HepG2 (cell line): ENCODE data around the gene CACNA1C. TPM values are rescaled to one million over a fixed set of nuclear protein-coding genes. Genes with fewer than 3 reads are reported as not detected.

Experiments
- ATAC-seq: fragments of 200-7000 bp; cut with Tn5 transposase; 3 replicates; pipeline ENCODE4 v1.9.1; 2020; ENCODE audit warnings: mild to moderate bottlenecking, moderate library complexity
- BruUV-seq: library from RNA; stranded (reverse); fragments of 400-500 nt; replicated peaks from 2 replicates; lab custom pipeline; 2021; lab: Mats Ljungman, UMichigan
- CTCF ChIA-PET: fragments of 300-600 bp; formaldehyde crosslinking; extraction: SDS; loops from one replicate; lab custom pipeline; 2021; ENCODE audit warnings: low total read pairs, inconsistent platforms, low intra/inter-chr PET ratio; lab: Yijun Ruan, JAX
- POLR2A ChIA-PET: fragments of 350-600 bp; sonication (Branson Sonifier 250); formaldehyde crosslinking; loops from one replicate; lab custom pipeline; 2020; ENCODE audit warnings: antibody characterized with exemption, inconsistent platforms; lab: Yijun Ruan, JAX
- DNase-seq: peaks from one replicate; pipeline ENCODE4 v3.0.0-alpha.2; 2015; ENCODE audit warnings: low spot score
- FAIRE-seq: peaks from 3 replicates; lab custom pipeline; 2011; peaks lifted over from hg19 to GRCh38; lab: Jason Lieb, UNC
- H2AFZ ChIP-seq: one replicate; pipeline ENCODE4 v1.6.1; 2011; ENCODE audit warnings: low read length, inconsistent platforms
- H3K27ac ChIP-seq: fragments of 300-600 bp; 3 replicates; pipeline ENCODE4 v1.8.0; 2011; ENCODE audit warnings: mixed run types, mild to moderate bottlenecking, mixed read lengths, low read length, inconsistent platforms; ENCODE audit not compliant: insufficient read depth; ENCODE audit errors: extremely low read length
- H3K27me3 ChIP-seq, 2 experiments: fragments of 200-600 bp in 1 of 2; 2 replicates in 1 of 2; 3 replicates in 1 of 2; pipeline versions ENCODE4 v1.6.0 to v1.8.0; 2011; ENCODE audit warnings: low read length in 2 of 2, mild to moderate bottlenecking in 2 of 2, moderate library complexity in 2 of 2, inconsistent platforms in 1 of 2; ENCODE audit not compliant: insufficient read depth in 2 of 2, control insufficient read depth in 1 of 2
- H3K36me3 ChIP-seq, 2 experiments: fragments of 200-600 bp in 1 of 2; replicated peaks in 1 of 2; 2 replicates in 1 of 2; 3 replicates in 1 of 2; pipeline versions ENCODE4 v1.5.1 to v1.8.0; 2011; ENCODE audit warnings: low read length in 2 of 2, inconsistent platforms in 1 of 2; ENCODE audit not compliant: insufficient read depth in 2 of 2, control insufficient read depth in 1 of 2
- H3K4me1 ChIP-seq: 2 replicates; pipeline ENCODE4 v1.5.1; 2012; ENCODE audit warnings: low read length, inconsistent platforms; ENCODE audit not compliant: insufficient read depth
- H3K4me2 ChIP-seq: 2 replicates; pipeline ENCODE4 v1.6.0; 2011; ENCODE audit warnings: low read depth, low read length, inconsistent platforms
- H3K4me3 ChIP-seq, 3 experiments: fragments of 200-600 bp in 1 of 3; sonication (generic), shearing (Covaris generic) in 1 of 3; replicated peaks in 1 of 3; 2 replicates each; pipeline ENCODE4 v1.5.1; 2011 to 2016; ENCODE audit warnings: low read length in 3 of 3, inconsistent platforms in 2 of 3, low read depth in 2 of 3, mild to moderate bottlenecking in 2 of 3, control low read depth in 1 of 3, mixed read lengths in 1 of 3; ENCODE audit not compliant: insufficient read depth in 1 of 3
- H3K79me2 ChIP-seq: one replicate; pipeline ENCODE4 v1.6.1; 2011; ENCODE audit warnings: low read length, inconsistent platforms; ENCODE audit not compliant: insufficient read depth
- H3K9ac ChIP-seq: 2 replicates; pipeline ENCODE4 v1.6.0; 2011; ENCODE audit warnings: mild to moderate bottlenecking, low read depth, low read length, inconsistent platforms; ENCODE audit not compliant: insufficient read depth
- H3K9me3 ChIP-seq: 2 replicates; pipeline ENCODE4 v1.5.1; 2012; ENCODE audit warnings: mild to moderate bottlenecking, low read length
- H4K20me1 ChIP-seq: 2 replicates; pipeline ENCODE4 v1.6.0; 2011; ENCODE audit warnings: inconsistent platforms, mild to moderate bottlenecking, low read length, moderate library complexity; ENCODE audit not compliant: insufficient read depth
- CENPT ChIP-seq: sonication (generic); formaldehyde crosslinking; IDR thresholded peaks from 2 replicates; pipeline ENCODE4 v1.8.0; 2022; ENCODE audit warnings: low read depth, mild to moderate bottlenecking, moderate library complexity, missing genetic modification reagents
- ETV5 ChIP-seq: IDR thresholded peaks from 2 replicates; pipeline ENCODE4 v1.6.1; 2018; ENCODE audit warnings: missing biosample characterization, missing genetic modification reagents, inconsistent platforms, borderline replicate concordance
- FOXA3 ChIP-seq: IDR thresholded peaks from 2 replicates; pipeline ENCODE4 v1.6.1; 2016; ENCODE audit warnings: missing genetic modification reagents, missing compliant biosample characterization
- GMEB1 ChIP-seq: sonication (generic); formaldehyde crosslinking; IDR thresholded peaks from 2 replicates; pipeline ENCODE4 v1.5.1; 2020; ENCODE audit warnings: missing genetic modification reagents, mild to moderate bottlenecking, borderline replicate concordance
- JUND ChIP-seq: sonication (generic); formaldehyde crosslinking; IDR thresholded peaks from 2 replicates; pipeline ENCODE4 v1.8.0; 2022; ENCODE audit warnings: mild to moderate bottlenecking, missing genetic modification reagents
- NR2C2 ChIP-seq: sonication (generic); formaldehyde crosslinking; IDR thresholded peaks from 2 replicates; pipeline ENCODE4 v1.4.0; 2020; ENCODE audit warnings: missing genetic modification reagents, mild to moderate bottlenecking, moderate library complexity, borderline replicate concordance
- PBX2 ChIP-seq: IDR thresholded peaks from 2 replicates; pipeline ENCODE4 v1.6.1; 2016; ENCODE audit warnings: control low read depth
- PRPF4 ChIP-seq: fragments of 200-400 bp; formaldehyde crosslinking; IDR thresholded peaks from 2 replicates; pipeline ENCODE4 v1.6.1; 2016; ENCODE audit warnings: low read length, low read depth; ENCODE audit not compliant: poor library complexity, severe bottlenecking
- SP140L ChIP-seq: sonication (generic); formaldehyde crosslinking; IDR thresholded peaks from 2 replicates; pipeline ENCODE4 v1.4.0; 2020; ENCODE audit warnings: missing genetic modification reagents, borderline replicate concordance
- TCF7 ChIP-seq: sonication (generic); IDR thresholded peaks from 2 replicates; pipeline ENCODE4 v1.6.1; 2016; ENCODE audit warnings: antibody characterized with exemption, low read depth
- ZNF383 ChIP-seq: sonication (generic); formaldehyde crosslinking; IDR thresholded peaks from 2 replicates; pipeline ENCODE4 v1.4.0; 2020; ENCODE audit warnings: missing genetic modification reagents, mild to moderate bottlenecking, borderline replicate concordance
- ZNF639 ChIP-seq: conservative IDR thresholded peaks from 2 replicates; pipeline ENCODE4 v1.6.1; 2018; ENCODE audit warnings: missing genetic modification reagents
- ZNF713 ChIP-seq: sonication (generic); formaldehyde crosslinking; IDR thresholded peaks from 2 replicates; pipeline ENCODE4 v1.4.0; 2020; ENCODE audit warnings: mild to moderate bottlenecking, missing genetic modification reagents
- ZNF83 ChIP-seq: sonication (generic); formaldehyde crosslinking; IDR thresholded peaks from 2 replicates; pipeline ENCODE4 v1.4.0; 2020; ENCODE audit warnings: missing genetic modification reagents, mild to moderate bottlenecking, borderline replicate concordance
- ZSCAN29 ChIP-seq: sonication (generic); formaldehyde crosslinking; conservative IDR thresholded peaks from 2 replicates; pipeline ENCODE4 v1.4.0; 2020; ENCODE audit warnings: mild to moderate bottlenecking, missing genetic modification reagents
- WGBS: methylation state at CpG from one replicate; pipeline ENCODE4 v1.1.6; 2017; ENCODE audit warnings: low lambda C conversion rate; 5-methylcytosine and 5-hydroxymethylcytosine counted together
- in situ Hi-C: cut with HindIII; loops from 2 replicates; pipeline ENCODE4 v1.10.0; 2017; ENCODE audit warnings: low pct_unique_long_range_greater_than_20kb; ENCODE audit not compliant: extremely low pct_ligation_motif_present
- intact Hi-C: fragments of 100-400 bp; cut with micrococcal nuclease; formaldehyde crosslinking; loops from one replicate; pipeline ENCODE4 v1.10.0; 2022; ENCODE audit not compliant: unreplicated experiment
- polyA plus RNA-seq, 8 experiments: library from polyadenylated mRNA; depleted of rRNA in 3 of 8; stranded (reverse) in 7 of 8; unstranded in 1 of 8; fragments of >200 nt; fragmentation: Illumina TruSeq in 4 of 8; extraction: Trizol in 4 of 8; gene quantifications; 2 replicates each; pipeline versions ENCODE4 v1.2.1 to v1.2.3, GENCODE V29; 2011 to 2016; ENCODE audit warnings: low read depth in 4 of 8, missing spikeins in 1 of 8, mixed read lengths in 1 of 8; ENCODE audit not compliant: insufficient read depth in 1 of 8
- total RNA-seq, 5 experiments: library from RNA; depleted of rRNA; stranded (reverse); fragments of >200 nt; fragmentation: Illumina TruSeq; extraction: Trizol; gene quantifications; 2 replicates each; pipeline ENCODE4 v1.2.3, GENCODE V29; 2016; ENCODE audit warnings: low read depth in 1 of 5

Gene CACNA1C
- total and polyA plus RNA-seq, 2 of the 13 experiments (the other 11 are each of a cell fraction or from before 2014, with no cell fraction given): not detected

GRCh38 chr12:2616763-2617162 is 564.0 kb downstream of the CACNA1C start:
- Histone ChIP-seq H3K4me3 (no peak overlapping the region), H4K20me1 (no peaks in the 10 kb centered on the region), H3K9me3 (no peaks in the 10 kb centered on the region), H3K79me2 (no peaks in the 10 kb centered on the region), H3K27me3 (peaks cover 7 to 84% of the 10 kb centered on the region in 2 experiments), H2AFZ (no peak overlapping the region), H3K4me1 (peaks cover 12% of the 10 kb centered on the region), H3K9ac (no peak overlapping the region), H3K27ac (no peak overlapping the region), H3K36me3 (no peaks in the 10 kb centered on the region), H3K4me2 (no peak overlapping the region)
- ChIA-PET CTCF (no interaction called here), POLR2A (no interaction called here)
- in situ Hi-C loops: no loop called here
- TF ChIP-seq PRPF4: no peak
- TF ChIP-seq JUND (CRISPR knock-in tag): no peak
- TF ChIP-seq ETV5 (CRISPR knock-in tag): no peak
- no peak for TF ChIP-seq ZNF383 (CRISPR knock-in tag)
- no peak for TF ChIP-seq NR2C2 (CRISPR knock-in tag)
- TF ChIP-seq ZNF83 (CRISPR knock-in tag): no peak
- no peak for TF ChIP-seq FOXA3 (CRISPR knock-in tag)
- no peak for TF ChIP-seq ZSCAN29 (CRISPR knock-in tag)
- TF ChIP-seq TCF7: no peak
- TF ChIP-seq GMEB1 (CRISPR knock-in tag): no peak
- no peak for TF ChIP-seq PBX2 (CRISPR knock-in tag)
- TF ChIP-seq CENPT: no peak
- TF ChIP-seq ZNF639 (CRISPR knock-in tag): no peak
- TF ChIP-seq SP140L (CRISPR knock-in tag): no peak
- no peak for TF ChIP-seq ZNF713 (CRISPR knock-in tag)
- ATAC-seq: peak; percentile 17; the same call in 1 of the 3 replicates
- no TSS peak for BruUV-seq
- no peak for FAIRE-seq
- 13% methylated on average over 4 of the region's 10 CpGs for WGBS
- intact Hi-C loops: no loop called here
- no peak for DNase-seq
